Measurements from ENCODE around the gene ACTG1.
"Not testable (repeated sequence)": the region's sequence is repeated elsewhere in the genome, so short reads cannot be mapped to it uniquely, and the experiment has no call there.

The ACTG1 gene

GRCh38 chr17:81531998-81532404 is 19.4 kb upstream of the ACTG1 start:
- DNase-seq: not testable (repeated sequence)

- DNase-seq: not testable (repeated sequence)
These were observed 18.4 kb upstream of the ACTG1 start for GRCh38 chr17:81531013-81531412.

- DNase-seq: no peak
These were observed 16.8 kb upstream of the ACTG1 start for GRCh38 chr17:81529437-81529803.

- DNase-seq: no peak
These were observed 16.2 kb upstream of the ACTG1 start for GRCh38 chr17:81528651-81529436.

- no peak for DNase-seq
These were observed 15.7 kb upstream of the ACTG1 start for GRCh38 chr17:81528384-81528650.

GRCh38 chr17:81527591-81528383 is 15.2 kb upstream of the ACTG1 start, which contains the start of gene FSCN2:
FSCN2 (plus strand) TSS chr17:81528377; CDS start chr17:81528532, 155 bp downstream.
- DNase-seq: no peak

- DNase-seq: no peak
These were observed 14.3 kb upstream of the ACTG1 start for GRCh38 chr17:81526662-81527571.

- no peak for DNase-seq
These were observed 12.2 kb upstream of the ACTG1 start for GRCh38 chr17:81524865-81525159.

GRCh38 chr17:81524039-81524864 is 11.7 kb upstream of the ACTG1 start:
- DNase-seq: no peak

- DNase-seq: no peak
These were observed 10.9 kb upstream of the ACTG1 start for GRCh38 chr17:81523402-81524038.

GRCh38 chr17:81522491-81523401 is 10.1 kb upstream of the ACTG1 start:
- peak; percentile 56 for DNase-seq

GRCh38 chr17:81520021-81520901 is 7.7 kb upstream of the ACTG1 start:
- DNase-seq: no peak

- no peak for DNase-seq
These were observed 6.9 kb upstream of the ACTG1 start for GRCh38 chr17:81519284-81520020.

- DNase-seq: no peak
These were observed 6.2 kb upstream of the ACTG1 start for GRCh38 chr17:81518785-81519283.

GRCh38 chr17:81518113-81518784 is 5.7 kb upstream of the ACTG1 start:
- DNase-seq: no peak

GRCh38 chr17:81517339-81518112 is 4.9 kb upstream of the ACTG1 start:
- no peak for DNase-seq

- DNase-seq: no peak
These were observed 4.4 kb upstream of the ACTG1 start for GRCh38 chr17:81517009-81517338.

- DNase-seq: no peak
These were observed 3.8 kb upstream of the ACTG1 start for GRCh38 chr17:81516439-81516838.
